ENCODE results near the gene ARHGAP6. TPM values are rescaled to one million over a fixed set of nuclear protein-coding genes. Genes with fewer than 3 reads are reported as not detected.

Gene ARHGAP6
- total and polyA plus RNA-seq, 9 of the 15 experiments (the other 6 are each of a cell fraction or from before 2014, with no cell fraction given): 12.5 to 63.6 (median 41.8) TPM

GRCh38 chrX:11111947-11112346 is 553.8 kb downstream of the ARHGAP6 start (continued):
- TF ChIP-seq ZNF395 (CRISPR knock-in tag; IDR thresholded peaks at IDR 0.05): no peak
- no peak for TF ChIP-seq SMC3 (conservative IDR thresholded peaks at IDR 0.05; ENCODE audit: insufficient read depth, low read depth, low read length)
- TF ChIP-seq RNF219 (CRISPR knock-in tag; IDR thresholded peaks at IDR 0.05): no peak
- no peak for TF ChIP-seq ZNF699 (CRISPR knock-in tag; IDR thresholded peaks at IDR 0.05; ENCODE audit: insufficient replicate concordance)
- TF ChIP-seq ZNF639 (CRISPR knock-in tag; conservative IDR thresholded peaks at IDR 0.05 in 1 of 2, IDR thresholded peaks at IDR 0.05 in 1 of 2): no peak
- TF ChIP-seq ETS1 (conservative IDR thresholded peaks at IDR 0.05; ENCODE audit: control insufficient read depth, low read depth, low read length): no peak
- TF ChIP-seq BACH1 (tag; IDR thresholded peaks at IDR 0.05): no peak
- TF ChIP-seq PHF8 (IDR thresholded peaks at IDR 0.05; ENCODE audit: borderline replicate concordance, low read length): no peak
